Activated T-cell treated with anti-CD3 and anti-CD28 coated beads for 48 hours (primary cell): ENCODE results near the gene PCDHB10.
"Not testable (repeated sequence)": the region's sequence is repeated elsewhere in the genome, so short reads cannot be mapped to it uniquely, and the experiment has no call there.

ENCODE experiments used
- DNase-seq: peaks from one replicate; pipeline ENCODE4 v3.0.0-alpha.2; 2020; ENCODE audit warnings: low read depth

The PCDHB10 gene

GRCh38 chr5:141192110-141192725, at the start of gene PCDHB10:
Gene PCDHB10 (plus strand): TSS chr5:141192353. CDS start chr5:141192553, 200 bp downstream.
- DNase-seq = no peak

GRCh38 chr5:141149812-141150211, 42.3 kb upstream of the PCDHB10 start, which contains the start of gene PCDHB6:
Gene PCDHB6 (plus strand): TSS chr5:141150057. CDS start chr5:141150258, 201 bp downstream.
- no peak for DNase-seq

- no peak for DNase-seq
Observed at GRCh38 chr5:141150224-141150992, 41.7 kb upstream of the PCDHB10 start.

- DNase-seq = no peak
Observed at GRCh38 chr5:141150993-141151325, 41.2 kb upstream of the PCDHB10 start.

DNA sequence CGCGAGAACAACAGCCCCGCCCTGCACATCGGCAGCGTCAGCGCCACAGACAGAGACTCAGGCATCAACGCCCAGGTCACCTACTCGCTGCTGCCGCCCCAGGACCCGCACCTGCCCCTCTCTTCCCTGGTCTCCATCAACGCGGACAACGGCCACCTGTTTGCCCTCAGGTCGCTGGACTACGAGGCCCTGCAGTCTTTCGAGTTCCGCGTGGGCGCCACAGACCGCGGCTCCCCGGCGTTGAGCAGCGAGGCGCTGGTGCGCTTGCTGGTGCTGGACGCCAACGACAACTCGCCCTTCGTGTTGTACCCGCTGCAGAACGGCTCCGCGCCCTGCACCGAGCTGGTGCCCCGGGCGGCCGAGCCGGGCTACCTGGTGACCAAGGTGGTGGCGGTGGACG, 40.5 kb upstream of the PCDHB10 start:
- not testable (repeated sequence) for DNase-seq

- not testable (repeated sequence) for DNase-seq
Observed at GRCh38 chr5:141152096-141152495, 40.1 kb upstream of the PCDHB10 start.

GRCh38 chr5:141155540-141156374, 36.4 kb upstream of the PCDHB10 start:
- no peak for DNase-seq

- DNase-seq = not testable (repeated sequence)
Observed at GRCh38 chr5:141157356-141157755, 34.8 kb upstream of the PCDHB10 start.

- DNase-seq = not testable (repeated sequence)
Observed at GRCh38 chr5:141157901-141158300, 34.3 kb upstream of the PCDHB10 start.

DNA sequence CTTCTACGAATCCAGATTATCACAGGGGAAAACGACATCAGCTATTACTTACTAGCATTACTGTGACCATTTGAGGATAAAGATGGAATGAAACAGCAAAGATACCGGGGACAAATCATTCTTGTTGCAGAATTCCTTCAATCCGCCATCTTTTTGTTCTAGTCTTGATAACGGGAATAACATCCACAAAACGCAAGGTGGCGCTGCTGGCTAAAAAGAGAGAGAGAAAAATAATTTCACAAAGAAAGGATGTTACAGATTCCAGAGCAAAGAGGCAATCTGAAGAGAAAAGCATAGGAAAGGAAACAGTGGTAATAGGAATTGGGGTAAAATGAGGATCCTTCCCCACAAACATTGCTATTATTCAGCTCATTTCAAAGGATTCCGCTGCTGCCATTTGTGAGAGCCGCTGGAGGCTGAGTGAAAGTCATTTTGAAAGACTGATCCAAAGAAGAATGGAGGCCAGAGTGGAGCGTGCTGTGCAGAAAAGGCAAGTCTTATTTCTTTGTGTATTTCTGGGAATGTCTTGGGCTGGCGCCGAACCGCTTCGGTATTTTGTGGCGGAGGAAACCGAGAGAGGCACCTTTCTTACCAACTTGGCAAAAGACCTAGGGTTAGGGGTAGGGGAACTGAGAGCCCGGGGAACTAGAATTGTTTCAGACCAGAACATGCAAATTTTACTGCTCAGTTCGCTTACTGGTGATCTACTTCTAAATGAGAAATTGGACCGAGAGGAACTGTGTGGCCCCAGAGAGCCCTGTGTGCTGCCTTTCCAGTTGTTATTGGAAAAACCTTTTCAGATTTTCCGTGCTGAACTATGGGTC, 19.6 kb upstream of the PCDHB10 start, which contains the start of gene PCDHB7:
TSS of gene PCDHB7 (plus strand) at position 264 of the 824 bp plus-strand sequence. CDS start at position 456, 192 bp downstream.
- DNase-seq = no peak

- DNase-seq = not testable (repeated sequence)
Observed at GRCh38 chr5:141174291-141175104, 17.7 kb upstream of the PCDHB10 start.

GRCh38 chr5:141175933-141176332, 16.2 kb upstream of the PCDHB10 start:
- no peak for DNase-seq

DNA sequence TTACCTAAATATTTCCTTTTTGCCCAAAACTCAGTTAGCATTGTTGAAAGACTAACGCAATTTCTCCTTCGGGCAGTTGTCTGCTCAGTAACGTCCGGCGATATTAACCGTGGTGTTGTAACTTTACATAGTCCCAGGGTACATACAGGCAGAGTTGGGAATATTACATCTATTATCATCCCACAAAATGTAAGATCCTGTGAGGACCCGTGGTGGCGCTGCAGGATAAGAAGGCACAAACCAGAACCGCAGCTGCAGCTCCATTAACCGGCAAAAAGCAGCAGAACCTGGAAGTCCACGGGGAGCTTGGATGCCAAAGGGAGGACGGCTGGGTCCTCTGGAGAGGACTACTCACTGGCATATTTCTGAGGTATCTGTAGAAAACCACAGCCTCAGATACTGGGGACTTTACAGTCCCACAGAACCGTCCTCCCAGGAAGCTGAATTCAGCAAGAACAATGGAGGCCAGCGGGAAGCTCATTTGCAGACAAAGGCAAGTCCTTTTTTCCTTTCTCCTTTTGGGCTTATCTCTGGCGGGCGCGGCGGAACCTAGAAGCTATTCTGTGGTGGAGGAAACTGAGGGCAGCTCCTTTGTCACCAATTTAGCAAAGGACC, 14.5 kb upstream of the PCDHB10 start, which contains the start of gene PCDHB8:
TSS of gene PCDHB8 (plus strand) at position 214 of the 615 bp plus-strand sequence. CDS start at position 459, 245 bp downstream.
- DNase-seq = not testable (repeated sequence)

DNA sequence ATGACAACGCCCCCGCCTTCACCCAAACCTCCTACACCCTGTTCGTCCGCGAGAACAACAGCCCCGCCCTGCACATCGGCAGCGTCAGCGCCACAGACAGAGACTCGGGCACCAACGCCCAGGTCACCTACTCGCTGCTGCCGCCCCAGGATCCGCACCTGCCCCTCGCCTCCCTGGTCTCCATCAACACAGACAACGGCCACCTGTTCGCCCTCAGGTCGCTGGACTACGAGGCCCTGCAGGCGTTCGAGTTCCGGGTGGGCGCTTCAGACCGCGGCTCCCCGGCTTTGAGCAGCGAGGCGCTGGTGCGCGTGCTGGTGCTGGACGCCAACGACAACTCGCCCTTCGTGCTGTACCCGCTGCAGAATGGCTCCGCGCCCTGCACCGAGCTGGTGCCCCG, 12.8 kb upstream of the PCDHB10 start:
- DNase-seq = not testable (repeated sequence)

DNA sequence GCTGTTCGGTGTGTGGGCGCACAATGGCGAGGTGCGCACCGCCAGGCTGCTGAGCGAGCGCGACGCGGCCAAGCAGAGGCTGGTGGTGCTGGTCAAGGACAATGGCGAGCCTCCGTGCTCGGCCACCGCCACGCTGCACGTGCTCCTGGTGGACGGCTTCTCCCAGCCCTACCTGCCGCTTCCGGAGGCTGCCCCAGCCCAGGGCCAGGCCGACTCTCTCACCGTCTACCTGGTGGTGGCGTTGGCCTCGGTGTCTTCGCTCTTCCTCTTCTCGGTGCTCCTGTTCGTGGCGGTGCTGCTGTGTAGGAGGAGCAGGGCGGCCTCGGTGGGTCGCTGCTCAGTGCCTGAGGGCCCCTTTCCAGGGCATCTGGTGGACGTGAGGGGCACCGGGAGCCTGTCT, 12.3 kb upstream of the PCDHB10 start:
- not testable (repeated sequence) for DNase-seq

- DNase-seq = no peak
Observed at GRCh38 chr5:141180313-141180712, 11.8 kb upstream of the PCDHB10 start.

GRCh38 chr5:141182248-141182647, 9.9 kb upstream of the PCDHB10 start, which contains the start of gene PCDHB16:
Gene PCDHB16 (plus strand): TSS chr5:141182387. CDS start chr5:141182560, 173 bp downstream.
- DNase-seq = no peak

DNA sequence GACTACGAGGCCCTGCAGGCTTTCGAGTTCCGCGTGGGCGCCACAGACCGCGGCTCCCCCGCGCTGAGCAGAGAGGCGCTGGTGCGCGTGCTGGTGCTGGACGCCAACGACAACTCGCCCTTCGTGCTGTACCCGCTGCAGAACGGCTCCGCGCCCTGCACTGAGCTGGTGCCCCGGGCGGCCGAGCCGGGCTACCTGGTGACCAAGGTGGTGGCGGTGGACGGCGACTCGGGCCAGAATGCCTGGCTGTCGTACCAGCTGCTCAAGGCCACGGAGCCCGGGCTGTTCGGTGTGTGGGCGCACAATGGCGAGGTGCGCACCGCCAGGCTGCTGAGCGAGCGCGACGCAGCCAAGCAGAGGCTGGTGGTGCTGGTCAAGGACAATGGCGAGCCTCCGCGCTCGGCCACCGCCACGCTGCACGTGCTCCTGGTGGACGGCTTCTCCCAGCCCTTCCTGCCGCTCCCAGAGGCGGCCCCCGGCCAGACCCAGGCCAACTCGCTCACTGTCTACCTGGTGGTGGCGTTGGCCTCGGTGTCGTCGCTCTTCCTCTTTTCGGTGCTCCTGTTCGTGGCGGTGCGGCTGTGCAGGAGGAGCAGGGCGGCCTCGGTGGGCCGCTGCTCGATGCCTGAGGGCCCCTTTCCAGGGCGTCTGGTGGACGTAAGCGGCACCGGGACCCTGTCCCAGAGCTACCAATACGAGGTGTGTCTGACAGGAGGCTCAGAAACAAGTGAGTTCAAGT, 7.9 kb upstream of the PCDHB10 start:
- not testable (repeated sequence) for DNase-seq

DNA sequence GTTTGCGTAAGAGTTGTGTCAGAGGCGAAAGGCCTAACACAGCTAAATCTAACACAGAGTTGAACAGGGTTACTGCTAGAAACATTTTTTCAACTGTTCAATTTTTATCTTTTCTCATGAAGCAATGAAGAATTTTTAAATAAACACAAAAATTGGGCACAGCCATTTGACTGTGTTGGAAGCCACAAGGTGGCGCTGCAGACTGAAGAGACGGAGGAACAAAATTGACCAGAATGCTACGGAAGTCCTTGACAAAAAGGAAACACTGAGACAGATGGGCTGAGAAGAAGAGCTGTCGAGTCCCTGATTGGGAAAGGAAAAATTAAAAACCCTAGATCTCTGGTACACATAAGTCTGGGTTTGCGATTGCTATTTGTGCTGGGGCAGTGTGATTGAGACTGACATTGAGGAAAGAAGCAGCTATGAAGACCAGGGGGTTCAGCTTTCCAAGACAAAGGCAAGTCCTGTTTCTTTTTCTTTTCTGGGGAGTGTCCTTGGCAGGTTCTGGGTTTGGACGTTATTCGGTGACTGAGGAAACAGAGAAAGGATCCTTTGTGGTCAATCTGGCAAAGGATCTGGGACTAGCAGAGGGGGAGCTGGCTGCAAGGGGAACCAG, 5.1 kb upstream of the PCDHB10 start, which contains the start of gene PCDHB9:
TSS of gene PCDHB9 (plus strand) at position 265 of the 616 bp plus-strand sequence. CDS start at position 423, 158 bp downstream.
- no peak for DNase-seq
